K562 (cell line): Measurements from ENCODE around the gene ACTN4.

Experiments used
- ELF4 ChIP-seq: fragments of 450-650 bp; formaldehyde crosslinking; IDR thresholded peaks from 2 replicates; pipeline ENCODE4 v1.4.0; 2022; ENCODE audit warnings: missing genetic modification characterization
- MECOM ChIP-seq: fragments of 250-450 bp; sonication (Bioruptor Pico); IDR thresholded peaks from 2 replicates; pipeline ENCODE4 v1.8.0; 2022; ENCODE audit warnings: inconsistent platforms
- POLR2A ChIP-seq: fragments of 450-650 bp; conservative IDR thresholded peaks from 2 replicates; pipeline ENCODE4 v1.6.1; 2016
- POLR2G ChIP-seq: fragments of 200-400 bp; formaldehyde crosslinking; IDR thresholded peaks from 2 replicates; pipeline ENCODE4 v1.6.1; 2017; ENCODE audit warnings: low read depth, mild to moderate bottlenecking, antibody characterized with exemption, low read length, moderate library complexity
- ZBTB7A ChIP-seq: IDR thresholded peaks from 2 replicates; pipeline ENCODE4 v1.6.1; 2011; ENCODE audit warnings: low read depth, mild to moderate bottlenecking, low read length, moderate library complexity, borderline replicate concordance; ENCODE audit not compliant: control insufficient read depth
- TF ChIP-seq, protein P1 (sequence below), 3 experiments: IDR thresholded peaks in 2 of 3; conservative IDR thresholded peaks in 1 of 3; 2 replicates each; pipeline ENCODE4 v1.5.1; 2011 to 2012; ENCODE audit warnings: low read length in 3 of 3, mild to moderate bottlenecking in 3 of 3, control low read depth in 2 of 3, improper control_type of control experiment in 1 of 3, inconsistent platforms in 1 of 3, low read depth in 1 of 3, mixed read lengths in 1 of 3, moderate library complexity in 1 of 3; ENCODE audit not compliant: insufficient read depth in 2 of 3

GRCh38 chr19:38666663-38667511 lies 19.4 kb downstream of the ACTN4 start:
- no peak for TF ChIP-seq ELF4 (CRISPR knock-in tag)
- TF ChIP-seq, protein P1, sequence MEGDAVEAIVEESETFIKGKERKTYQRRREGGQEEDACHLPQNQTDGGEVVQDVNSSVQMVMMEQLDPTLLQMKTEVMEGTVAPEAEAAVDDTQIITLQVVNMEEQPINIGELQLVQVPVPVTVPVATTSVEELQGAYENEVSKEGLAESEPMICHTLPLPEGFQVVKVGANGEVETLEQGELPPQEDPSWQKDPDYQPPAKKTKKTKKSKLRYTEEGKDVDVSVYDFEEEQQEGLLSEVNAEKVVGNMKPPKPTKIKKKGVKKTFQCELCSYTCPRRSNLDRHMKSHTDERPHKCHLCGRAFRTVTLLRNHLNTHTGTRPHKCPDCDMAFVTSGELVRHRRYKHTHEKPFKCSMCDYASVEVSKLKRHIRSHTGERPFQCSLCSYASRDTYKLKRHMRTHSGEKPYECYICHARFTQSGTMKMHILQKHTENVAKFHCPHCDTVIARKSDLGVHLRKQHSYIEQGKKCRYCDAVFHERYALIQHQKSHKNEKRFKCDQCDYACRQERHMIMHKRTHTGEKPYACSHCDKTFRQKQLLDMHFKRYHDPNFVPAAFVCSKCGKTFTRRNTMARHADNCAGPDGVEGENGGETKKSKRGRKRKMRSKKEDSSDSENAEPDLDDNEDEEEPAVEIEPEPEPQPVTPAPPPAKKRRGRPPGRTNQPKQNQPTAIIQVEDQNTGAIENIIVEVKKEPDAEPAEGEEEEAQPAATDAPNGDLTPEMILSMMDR (IDR thresholded peaks at IDR 0.05 in 2 of 3, conservative IDR thresholded peaks at IDR 0.05 in 1 of 3; ENCODE audit: insufficient read depth in 2 of 3, low read depth in 1 of 3, low read length in 3 of 3), result no peak
- no peak for TF ChIP-seq MECOM (CRISPR knock-in tag)
- no peak for TF ChIP-seq POLR2A
- TF ChIP-seq ZBTB7A, result no peak
- TF ChIP-seq POLR2G, result no peak
